Cerebellar nuclear complex (tissue), 1 donor: Measurements from ENCODE around the gene OBP2B.
"Not testable (repeated sequence)": the region's sequence is repeated elsewhere in the genome, so short reads cannot be mapped to it uniquely, and the experiment has no call there.

ENCODE experiments used
- DNase-seq, 2 experiments: peaks; one replicate each; lab custom pipeline; 2025; lab: John Stamatoyannopoulos, UW

OBP2B gene

GRCh38 chr9:133201424-133202144 lies 7.5 kb downstream of the OBP2B start:
- no peak for DNase-seq

- no peak for DNase-seq
Measured at GRCh38 chr9:133200631-133201030, 8.4 kb downstream of the OBP2B start.

GRCh38 chr9:133199648-133200321 lies 9.3 kb downstream of the OBP2B start:
- DNase-seq, result no peak

DNA sequence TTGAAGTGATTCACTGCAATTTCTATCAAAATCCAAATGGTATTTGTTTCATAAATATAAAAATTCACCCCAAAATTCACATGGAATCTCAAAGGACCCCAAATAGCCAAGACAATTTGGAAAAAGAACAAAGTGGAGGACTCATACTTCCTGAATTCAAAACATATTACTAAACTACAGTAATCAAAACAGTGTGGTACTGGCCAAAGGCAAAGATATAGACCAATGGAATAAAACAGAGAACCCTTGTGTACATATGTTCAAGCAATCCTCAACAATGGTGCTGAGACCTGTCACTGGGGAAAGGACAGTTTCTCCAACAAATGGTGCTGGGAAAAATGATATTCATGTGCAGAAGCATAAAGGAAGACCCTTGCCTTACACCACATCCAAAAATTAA lies 14.0 kb downstream of the OBP2B start:
- no peak for DNase-seq

- no peak for DNase-seq
Measured at GRCh38 chr9:133194597-133194996, 14.5 kb downstream of the OBP2B start.

DNA sequence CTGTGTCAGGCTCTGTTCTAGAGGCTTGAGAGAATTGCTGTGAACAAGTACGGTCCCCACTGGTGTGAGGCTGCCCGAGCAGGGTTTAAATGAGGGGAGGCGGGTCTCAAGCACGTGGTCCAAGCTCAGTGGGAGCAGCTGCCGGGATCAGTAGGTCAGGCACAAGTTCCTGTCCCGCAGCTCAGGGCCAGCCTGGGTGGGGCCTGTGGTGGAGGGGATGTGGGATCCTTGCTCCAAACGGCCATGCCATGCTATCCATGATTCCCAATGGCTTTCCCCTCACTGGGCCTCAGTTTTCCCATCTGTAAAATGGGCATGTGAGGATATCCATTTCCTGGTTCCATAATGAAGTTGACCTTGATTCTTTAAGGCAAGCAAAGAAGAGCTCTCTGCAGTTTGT lies 17.1 kb downstream of the OBP2B start:
- DNase-seq, result no peak

DNA sequence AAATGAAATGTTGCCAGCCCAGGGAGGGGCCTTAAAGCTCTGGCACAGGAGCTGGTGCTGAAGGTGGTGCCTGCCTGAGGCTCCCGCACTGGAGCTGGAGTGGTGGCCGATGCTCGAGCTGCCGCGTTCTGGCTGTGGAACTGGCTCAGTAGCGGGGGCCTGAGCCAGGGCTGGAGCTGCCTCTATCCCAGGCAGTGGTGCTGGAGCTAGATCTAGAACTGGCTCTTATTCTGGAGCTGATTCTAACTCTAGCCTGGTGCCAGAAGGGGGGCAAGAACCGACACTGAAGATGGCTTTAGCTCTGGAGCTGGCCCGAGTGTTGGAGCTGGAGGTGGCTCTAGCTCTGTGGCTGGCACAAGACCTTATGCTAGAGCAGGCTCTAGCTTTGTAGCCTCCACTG lies 19.2 kb downstream of the OBP2B start:
- DNase-seq, result no peak

GRCh38 chr9:133188843-133189180 lies 20.2 kb downstream of the OBP2B start:
- DNase-seq, result no peak

DNA sequence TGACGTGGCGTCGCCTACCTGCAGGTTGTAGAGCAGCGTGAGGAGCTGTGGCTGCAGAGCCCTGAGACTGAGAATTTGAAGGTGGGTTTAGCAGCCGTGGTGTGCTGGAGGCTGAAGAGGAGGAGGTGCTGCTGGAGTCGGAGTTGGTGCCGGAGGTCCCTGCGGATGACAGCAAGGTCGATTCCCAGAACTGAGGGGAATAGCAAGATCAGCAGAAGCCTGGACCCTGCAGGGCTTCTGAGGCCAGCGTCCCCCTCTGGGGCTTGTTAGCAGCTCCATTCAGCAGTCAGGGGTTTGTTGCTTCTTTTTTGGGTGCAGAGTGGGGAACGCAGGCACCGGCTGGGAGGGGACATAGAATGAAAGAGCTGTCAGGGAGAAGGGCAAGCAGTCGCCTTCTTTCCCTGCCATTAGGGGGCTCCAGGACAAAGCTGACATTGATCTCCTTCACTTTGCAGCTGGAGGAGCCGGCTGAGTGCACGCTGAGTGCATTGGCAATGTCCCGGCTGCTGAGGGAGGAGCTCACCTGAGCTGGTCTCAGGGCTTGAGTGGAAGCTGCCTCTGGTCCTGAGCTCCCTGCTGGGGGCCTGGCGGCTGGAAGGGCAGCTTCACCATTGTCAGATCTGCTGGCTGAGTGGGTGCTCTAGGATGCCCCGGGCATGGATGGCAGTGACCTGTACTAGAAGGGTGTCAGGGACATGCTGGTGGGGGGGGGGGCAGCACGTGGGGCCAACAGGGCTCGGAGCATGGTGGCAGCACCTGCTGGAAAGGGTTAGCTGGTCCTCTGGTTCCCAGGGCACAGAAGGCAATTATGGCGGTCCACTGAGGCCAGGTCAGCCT lies 20.8 kb downstream of the OBP2B start:
- DNase-seq, result no peak

GRCh38 chr9:133187561-133188005 lies 21.5 kb downstream of the OBP2B start:
- no peak for DNase-seq

- no peak for DNase-seq
Measured at GRCh38 chr9:133186736-133187135, 22.3 kb downstream of the OBP2B start.

- DNase-seq, result no peak
Measured at GRCh38 chr9:133184971-133185370, 24.1 kb downstream of the OBP2B start.

GRCh38 chr9:133182151-133182550 lies 26.9 kb downstream of the OBP2B start:
- no peak for DNase-seq

GRCh38 chr9:133181561-133181960 lies 27.5 kb downstream of the OBP2B start:
- no peak for DNase-seq

DNA sequence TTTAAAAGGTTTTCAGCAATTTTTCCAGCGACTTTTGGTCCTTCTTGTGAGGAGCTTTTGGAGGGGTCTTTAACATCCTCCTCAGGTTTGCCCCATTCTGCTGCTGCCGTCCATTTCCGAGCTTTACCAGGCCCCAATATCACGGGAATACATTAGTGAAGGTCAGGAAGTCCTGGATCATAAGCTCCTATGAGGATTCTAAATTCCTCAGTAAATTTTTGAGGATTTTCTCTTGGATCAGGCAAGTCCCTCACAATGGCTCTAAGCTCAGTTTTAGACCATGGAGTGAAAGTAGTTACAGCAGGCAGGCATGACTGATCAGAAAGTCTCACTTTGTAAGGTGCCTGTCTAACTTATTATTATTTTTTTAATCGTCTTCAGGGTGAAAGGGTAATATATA lies 28.1 kb downstream of the OBP2B start:
- no peak for DNase-seq

DNA sequence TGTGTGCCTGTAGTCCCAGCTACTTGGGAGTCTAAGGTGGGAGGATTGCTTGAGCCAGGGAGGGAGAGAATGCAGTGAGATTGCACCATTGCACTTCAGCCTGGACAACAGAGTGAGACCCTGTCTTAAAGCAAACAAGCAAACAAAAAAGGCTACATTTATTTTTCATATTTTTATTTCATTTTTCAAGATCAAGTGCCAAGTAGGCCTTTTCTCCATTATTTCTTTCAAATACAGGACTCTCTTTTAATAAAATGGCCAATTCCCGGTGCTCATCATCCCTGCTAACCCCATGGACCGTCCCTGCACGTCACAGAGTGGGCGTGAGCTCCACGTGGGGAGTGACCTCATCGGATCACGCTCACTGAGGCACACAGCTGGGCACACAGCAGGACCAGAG lies 36.0 kb downstream of the OBP2B start:
- no peak for DNase-seq

DNA sequence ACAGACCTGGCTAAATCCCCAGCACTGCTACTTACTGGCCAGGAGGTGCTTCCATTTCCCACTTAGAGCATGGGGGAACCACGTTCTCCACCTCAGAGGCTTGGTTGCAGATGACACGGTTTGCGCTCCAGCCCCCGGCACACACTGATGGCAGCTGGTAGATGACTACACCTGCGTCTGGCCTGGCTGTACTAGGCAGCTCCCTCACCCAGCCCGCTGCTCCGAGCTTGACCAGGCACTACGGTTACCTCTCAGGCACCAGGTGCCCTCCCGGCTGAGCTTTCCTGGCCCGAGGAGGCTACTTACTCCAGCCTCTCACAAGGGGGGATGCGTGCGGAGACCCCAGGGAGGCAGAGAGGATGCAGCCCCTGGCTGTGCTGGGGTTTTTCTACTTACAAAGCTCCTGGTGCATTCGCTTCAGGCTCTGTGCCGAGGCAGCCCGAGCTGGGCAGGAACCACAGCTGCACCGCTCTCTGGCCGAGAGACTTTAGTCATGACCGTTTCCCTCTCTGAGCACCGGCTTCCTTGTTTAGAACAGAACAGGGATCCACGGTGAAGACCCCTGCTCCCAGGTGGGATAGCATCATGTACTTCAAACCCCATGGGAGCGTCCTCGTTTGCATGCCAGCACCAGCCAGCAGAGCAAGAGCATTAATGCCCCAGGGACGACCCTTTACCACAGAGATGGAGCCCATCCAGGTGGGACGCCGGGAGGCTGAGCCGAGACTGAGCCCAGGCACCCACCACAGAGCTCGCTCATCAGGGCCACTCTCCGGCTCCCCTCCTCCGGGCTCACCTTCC lies 37.7 kb downstream of the OBP2B start:
- no peak for DNase-seq

DNA sequence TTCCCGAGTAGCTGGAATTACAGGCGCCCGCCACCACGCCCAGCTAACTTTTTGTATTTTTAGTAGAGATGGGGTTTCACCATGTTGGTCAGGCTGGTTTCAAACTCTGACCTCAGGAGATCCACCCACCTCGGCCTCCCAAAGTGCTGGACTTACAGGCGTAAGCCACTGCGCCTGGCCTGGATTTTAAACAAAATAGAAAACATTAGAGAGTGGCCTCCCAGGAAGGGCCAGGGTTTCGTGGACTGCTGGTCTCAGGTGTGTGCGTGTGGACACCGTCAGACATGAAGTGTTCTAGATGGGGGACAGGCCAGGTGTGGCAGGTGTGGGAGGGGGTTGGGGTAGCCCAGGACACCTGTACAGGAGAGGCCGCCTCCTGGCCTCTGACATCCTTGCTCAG lies 38.3 kb downstream of the OBP2B start:
- no peak for DNase-seq

DNA sequence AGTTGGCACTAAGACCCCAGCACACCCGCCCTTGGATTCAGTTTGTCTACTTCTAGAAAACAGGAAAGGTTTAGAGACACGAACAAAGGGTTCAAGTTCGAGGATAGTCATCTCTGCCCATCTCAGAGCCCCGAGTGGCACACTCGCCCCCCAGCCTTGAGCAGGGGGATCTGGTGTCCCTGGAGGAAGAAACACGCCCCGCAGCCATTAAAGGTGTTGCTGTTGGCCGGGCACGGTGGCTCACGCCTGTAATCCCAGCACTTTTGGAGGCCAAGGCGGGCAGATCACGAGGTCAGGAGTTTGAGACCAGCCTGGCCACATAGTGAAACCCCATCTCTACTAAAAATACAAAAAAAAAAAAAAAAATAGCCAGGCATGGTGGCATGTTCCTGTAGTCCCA lies 39.4 kb downstream of the OBP2B start:
- not testable (repeated sequence) for DNase-seq

DNA sequence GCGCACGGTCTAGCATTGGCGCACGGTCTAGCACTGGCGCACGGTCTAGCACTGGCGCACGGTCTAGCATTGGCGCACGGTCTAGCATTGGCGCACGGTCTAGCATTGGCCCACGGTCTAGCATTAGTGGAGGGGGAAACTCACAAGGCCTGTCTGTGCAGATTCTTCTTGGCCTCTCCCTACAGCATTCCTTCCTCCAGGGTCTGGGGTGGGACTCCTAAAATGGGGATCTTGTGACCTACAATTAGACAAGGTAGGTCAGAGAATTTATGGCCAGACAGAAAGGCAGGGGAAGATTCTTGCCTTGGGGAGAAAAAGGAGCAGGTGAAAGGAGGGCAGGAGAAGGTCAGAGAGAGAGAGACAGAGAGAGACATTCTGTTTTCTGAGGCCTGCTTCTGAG lies 39.9 kb downstream of the OBP2B start:
- no peak for DNase-seq

- DNase-seq, result no peak
Measured at GRCh38 chr9:133168432-133168831, 40.6 kb downstream of the OBP2B start.

DNA sequence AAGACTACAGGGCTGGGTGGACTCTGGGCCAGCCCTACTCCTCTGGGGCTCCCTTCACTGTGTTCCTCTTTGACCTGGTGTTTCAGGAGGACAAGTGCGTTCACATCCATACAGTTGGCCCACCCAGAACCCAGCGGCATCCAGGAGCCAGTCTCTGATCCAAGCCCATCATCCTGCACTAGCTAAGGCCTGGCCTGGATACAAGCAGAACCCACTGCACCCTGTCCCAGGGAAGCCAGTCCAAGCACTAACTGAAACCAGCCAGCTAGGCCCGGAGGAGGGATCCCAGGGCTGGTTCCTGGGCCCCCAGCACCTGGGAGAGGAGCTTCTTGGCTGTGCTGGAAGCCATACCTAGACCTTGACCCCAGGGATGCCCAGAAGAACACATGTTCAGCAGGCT lies 41.3 kb downstream of the OBP2B start:
- DNase-seq, result no peak
